Gastroesophageal sphincter (tissue), 3 donors: Measurements from ENCODE around the gene STARD13.

Experiments used
- EP300 ChIP-seq: sonication (generic); formaldehyde crosslinking; IDR thresholded peaks from one replicate; pipeline ENCODE4 v1.6.1; 2017; ENCODE audit warnings: antibody characterized with exemption, mild to moderate bottlenecking
- POLR2A ChIP-seq, 2 donors: fragments of 450-650 bp; IDR thresholded peaks; one replicate each; pipeline ENCODE4 v1.6.1; 2017; ENCODE audit warnings: antibody characterized with exemption in 2 of 2, mild to moderate bottlenecking in 2 of 2, moderate library complexity in 1 of 2
- TF ChIP-seq, protein P1 (sequence below), 4 experiments: fragments of 200-600 bp in 2 of 4; fragments of 450-650 bp in 2 of 4; sonication (generic) in 1 of 4; IDR thresholded peaks; one replicate each; pipeline ENCODE4 v1.5.1; 2017 to 2019; ENCODE audit warnings: antibody characterized with exemption in 4 of 4, mild to moderate bottlenecking in 2 of 4, moderate library complexity in 2 of 4

DNA sequence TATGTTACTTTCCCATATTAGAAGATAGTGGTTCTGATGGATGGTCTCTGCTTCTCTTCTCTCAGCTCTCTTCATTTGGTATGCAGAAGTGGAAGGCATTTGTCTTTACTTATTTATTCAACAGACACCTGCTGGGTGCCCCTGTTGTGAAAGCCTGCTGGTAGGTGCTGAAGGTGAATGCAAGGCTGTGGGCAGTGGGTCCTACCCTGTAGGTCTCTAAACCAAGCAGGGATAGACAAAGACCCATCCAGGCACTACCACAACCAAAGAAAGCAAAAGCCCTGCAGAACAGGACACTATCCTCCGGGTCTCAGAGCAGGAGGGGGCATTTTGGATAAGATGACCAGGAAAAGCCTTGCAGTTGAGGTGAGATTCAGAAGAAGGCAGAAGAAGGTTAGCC, 106.1 kb downstream of the STARD13 start:
- TF ChIP-seq EP300: no peak
- TF ChIP-seq, protein P1, sequence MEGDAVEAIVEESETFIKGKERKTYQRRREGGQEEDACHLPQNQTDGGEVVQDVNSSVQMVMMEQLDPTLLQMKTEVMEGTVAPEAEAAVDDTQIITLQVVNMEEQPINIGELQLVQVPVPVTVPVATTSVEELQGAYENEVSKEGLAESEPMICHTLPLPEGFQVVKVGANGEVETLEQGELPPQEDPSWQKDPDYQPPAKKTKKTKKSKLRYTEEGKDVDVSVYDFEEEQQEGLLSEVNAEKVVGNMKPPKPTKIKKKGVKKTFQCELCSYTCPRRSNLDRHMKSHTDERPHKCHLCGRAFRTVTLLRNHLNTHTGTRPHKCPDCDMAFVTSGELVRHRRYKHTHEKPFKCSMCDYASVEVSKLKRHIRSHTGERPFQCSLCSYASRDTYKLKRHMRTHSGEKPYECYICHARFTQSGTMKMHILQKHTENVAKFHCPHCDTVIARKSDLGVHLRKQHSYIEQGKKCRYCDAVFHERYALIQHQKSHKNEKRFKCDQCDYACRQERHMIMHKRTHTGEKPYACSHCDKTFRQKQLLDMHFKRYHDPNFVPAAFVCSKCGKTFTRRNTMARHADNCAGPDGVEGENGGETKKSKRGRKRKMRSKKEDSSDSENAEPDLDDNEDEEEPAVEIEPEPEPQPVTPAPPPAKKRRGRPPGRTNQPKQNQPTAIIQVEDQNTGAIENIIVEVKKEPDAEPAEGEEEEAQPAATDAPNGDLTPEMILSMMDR (IDR thresholded peaks at IDR 0.05): no peak
- TF ChIP-seq POLR2A (IDR thresholded peaks at IDR 0.05): no peak
